RKO (cell line): ENCODE results near the gene MYORG.

Experiments used
- DNase-seq: peaks from one replicate; pipeline ENCODE4 v3.0.0-alpha.2; 2016; ENCODE audit warnings: low spot score

The MYORG gene

DNA sequence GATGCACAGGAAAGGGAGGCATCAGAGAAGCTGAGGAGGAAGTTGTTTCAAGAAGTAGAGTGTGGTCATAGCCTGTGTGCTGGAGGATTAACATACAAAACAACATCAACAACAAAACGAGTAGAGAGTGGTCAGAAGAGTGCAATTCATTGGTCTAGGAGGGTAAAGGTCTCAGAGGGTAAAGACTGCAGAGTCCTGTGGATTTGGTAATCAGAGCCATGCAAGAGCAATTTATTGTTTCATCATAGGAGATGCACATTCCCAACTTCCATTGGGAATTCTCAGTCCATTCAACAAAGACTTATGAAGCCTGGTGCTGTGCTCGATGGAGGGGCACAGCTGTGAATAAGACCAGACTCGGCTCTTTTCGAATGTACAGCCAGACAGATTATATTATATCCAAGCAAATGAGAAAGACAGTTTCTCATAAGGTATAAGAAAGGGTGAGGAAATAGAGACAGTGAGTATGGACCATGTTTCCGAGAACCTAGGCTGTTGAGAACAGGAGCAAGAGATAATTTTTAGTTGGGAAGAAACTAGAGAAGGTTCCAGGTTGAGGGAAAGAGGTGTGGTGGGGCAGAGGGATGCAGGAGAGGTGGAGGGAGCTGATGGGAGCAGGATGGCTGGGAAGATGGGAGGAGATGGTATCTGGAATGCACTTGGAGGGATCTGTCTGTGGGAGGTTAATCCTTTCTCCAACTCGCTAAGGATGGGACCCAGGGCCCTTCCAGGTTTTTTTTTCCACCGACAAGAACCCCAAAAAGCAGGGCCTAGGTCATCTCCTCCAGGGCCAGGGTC is 7.9 kb upstream of the MYORG start:
- DNase-seq, result no peak

DNA sequence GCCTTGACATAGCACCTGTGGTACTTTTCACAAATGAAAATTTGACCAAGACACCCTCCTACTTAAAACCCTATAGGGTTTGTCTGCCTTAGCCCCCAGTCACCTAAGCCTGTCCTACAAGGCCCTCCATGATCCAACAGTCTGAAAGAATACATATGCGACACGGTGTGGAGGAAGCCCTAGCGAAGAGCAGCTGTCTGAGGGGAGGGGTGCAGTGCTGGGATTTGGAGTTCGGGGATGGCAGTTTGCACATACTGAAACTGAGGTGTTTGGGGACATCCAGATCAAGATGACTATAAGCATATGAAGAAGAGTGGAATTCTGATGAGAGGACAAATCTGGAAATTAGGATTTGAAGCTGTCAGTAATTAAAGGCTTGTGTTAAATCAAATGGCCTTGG is 7.2 kb upstream of the MYORG start:
- no peak for DNase-seq

DNA sequence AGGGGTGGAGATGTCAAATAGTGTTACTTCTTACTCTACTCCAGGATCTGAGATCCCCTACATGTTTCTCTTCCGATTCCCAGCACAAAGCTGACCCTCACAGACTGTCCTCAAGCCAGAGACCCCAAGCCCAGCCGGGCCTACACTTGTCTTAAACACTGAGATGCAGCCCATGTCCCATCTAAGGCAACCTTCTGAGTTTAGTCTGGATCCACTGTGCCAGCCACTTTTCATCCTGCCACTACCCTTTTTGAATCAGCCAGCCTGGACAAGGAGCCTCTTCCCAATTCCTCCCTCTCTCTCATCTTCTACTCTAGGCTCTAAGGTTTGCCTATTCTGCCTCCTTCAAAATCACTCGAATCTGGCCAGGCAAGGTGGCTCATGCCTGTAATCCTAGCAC is 6.2 kb upstream of the MYORG start:
- no peak for DNase-seq

DNA sequence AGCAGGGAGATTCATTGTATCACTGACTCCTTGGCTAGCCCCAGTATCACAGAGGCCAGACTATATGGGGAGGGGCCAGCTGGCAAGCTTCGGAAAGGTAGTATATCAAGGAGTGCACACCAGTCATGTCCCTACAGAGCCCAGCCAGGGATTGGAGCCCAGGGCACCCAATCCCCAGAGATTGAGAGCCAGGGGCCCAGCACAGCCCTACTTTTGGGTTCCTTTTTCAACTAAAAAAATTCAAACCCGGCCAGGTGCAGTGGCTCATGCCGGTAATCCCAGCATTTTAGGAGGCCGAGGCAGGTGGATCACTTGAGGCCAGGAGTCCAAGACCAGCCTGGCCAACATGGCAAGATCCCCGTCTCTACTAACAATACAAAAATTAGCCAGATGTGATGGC is 5.4 kb upstream of the MYORG start:
- no peak for DNase-seq

DNA sequence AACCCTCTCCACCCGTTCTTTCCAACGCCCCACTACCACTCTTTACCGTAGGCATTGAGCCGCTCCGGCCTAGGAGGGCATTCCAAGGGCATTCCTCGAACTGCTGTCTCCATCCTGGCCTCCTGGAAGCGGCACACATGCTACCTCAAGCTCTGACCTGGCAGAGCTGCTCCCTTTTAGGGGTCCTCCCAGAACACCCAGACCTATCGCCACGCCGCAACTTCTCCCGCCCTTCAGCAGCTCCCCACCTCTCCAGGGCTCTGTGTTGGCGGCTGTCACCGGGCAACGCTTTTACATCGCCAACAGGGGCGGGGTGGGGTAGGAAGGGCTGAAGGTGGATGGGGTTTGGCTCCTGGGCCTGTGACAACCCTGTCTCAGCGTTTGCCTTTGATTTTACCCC is 4.6 kb upstream of the MYORG start:
- DNase-seq, result no peak

DNA sequence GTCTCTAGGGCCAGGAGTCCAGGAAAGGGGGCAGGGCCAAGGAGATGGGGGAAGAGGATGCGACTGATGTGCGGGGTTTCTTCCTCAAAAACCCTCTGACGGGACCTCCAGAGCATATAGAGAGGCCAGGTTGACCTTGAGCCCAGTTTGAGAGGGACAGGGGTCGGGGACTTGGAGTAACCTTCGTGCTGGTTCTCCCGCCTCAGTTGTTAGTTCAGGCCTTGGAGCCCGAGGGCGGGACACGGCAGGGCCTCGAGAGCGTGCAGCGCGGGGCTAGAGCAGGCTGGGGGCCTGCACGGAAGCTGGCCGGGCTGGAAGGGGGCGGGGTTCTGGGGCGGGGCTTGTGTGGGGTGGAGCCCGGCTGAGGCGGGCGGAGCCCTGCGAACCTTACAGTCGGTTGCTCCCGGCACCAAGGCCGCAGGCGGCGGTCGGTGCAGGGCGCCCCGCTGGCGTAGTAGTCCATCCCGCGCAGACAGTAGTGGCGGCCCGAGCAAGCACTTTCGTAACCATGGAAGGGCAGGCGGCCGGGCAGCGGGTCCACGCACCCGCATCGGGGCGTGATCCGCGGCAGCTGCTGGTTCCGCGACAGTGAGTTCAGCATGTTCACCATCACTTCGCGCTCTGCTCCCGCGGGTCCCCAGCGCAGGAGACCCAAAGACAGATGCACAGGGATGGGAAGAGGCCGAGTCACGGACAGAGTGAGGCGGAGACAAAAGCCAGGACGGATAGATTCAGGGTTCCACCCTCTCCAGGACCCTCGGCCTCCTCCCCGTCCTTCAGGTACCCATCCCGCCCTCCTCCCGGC is 4.0 kb upstream of the MYORG start:
- DNase-seq, result peak; percentile 87

DNA sequence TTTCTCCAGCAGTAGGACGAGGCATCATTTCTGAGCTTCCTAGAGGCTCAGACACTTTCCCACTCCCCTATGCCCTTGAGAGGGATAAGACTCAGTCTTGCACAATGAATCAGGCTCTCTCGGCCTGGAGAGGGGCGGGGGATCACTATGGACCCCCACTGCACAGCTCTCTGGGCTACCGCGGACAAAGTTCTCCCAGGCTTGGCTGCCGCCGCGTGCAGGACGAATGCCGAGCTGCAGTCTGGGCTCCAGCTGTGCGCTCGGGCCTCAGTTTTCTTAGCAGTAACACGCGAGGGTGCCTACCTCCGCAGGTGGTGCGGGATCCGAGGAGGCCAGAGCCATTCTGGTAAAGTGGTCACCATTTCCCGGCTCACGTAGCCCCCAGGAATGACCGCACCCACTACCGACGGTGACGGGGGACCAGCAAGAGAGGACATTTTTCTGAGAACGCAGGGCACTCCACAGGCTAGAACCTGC is 3.4 kb upstream of the MYORG start:
- DNase-seq, result no peak

DNA sequence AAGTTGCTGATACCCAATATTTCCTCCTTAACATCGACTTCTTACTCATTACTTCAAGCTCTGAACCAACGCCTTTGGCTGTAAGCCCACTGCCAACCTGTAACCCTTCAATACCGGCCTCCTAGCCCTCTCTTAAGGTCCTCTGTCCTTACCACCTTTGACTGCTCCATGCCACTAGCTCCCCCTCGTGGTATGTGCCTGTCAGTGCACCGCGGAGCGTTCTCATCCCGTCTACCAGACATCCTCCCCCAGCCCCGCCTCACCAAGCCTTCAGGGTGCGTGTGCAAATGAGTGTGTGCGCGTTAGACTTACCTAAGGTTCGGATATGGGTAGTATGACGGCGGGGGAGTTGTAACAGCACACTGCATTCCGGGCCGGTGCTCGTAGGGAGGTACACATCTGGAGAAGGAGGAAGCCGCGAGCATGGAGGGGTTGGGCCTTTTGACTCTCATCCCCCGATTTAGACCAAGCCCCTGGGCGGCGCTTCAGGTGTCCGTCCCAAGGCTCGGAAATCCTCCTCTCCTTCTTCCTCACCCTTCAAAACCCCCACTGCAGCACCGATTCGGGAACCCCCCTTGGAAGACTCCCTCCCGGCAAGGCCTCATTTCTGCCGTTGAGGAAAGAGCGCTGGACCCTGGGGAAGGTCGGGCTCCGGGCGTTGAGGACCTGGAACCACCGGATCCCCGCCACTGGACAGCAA is 2.8 kb upstream of the MYORG start:
- DNase-seq, result peak; percentile 80

DNA sequence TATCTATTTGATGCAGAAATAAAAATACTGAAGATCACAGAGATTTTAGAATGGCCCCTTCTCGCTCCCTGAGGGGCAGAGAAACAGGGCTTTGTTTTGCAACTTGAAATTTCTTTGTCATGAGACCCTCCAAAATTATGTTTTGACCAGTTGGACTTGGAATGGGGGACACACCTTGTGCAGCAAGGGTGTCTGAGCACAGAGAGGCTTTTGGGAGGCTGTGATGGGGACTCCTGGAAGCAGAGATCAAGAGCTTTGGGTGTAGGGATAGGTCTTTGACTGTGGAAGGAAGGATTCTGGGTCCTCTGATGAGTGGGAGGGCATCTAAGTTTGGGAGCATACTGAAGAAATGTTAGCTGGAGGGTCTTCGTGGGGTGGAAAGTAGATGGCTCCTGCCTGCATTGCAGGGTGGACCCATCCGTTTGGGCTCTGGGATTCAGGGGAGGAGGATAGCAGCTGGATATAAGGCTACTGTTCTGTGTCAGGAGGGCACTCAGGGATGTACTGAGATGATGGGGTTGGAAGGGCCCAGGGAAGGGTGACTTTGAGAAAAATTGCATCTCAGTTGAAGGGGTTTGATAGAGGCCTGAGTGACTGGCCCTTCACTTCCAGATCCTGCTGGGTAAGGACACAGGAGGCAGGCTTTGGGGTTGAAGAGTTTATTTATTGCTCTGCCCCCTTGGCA is 1.8 kb upstream of the MYORG start:
- no peak for DNase-seq

DNA sequence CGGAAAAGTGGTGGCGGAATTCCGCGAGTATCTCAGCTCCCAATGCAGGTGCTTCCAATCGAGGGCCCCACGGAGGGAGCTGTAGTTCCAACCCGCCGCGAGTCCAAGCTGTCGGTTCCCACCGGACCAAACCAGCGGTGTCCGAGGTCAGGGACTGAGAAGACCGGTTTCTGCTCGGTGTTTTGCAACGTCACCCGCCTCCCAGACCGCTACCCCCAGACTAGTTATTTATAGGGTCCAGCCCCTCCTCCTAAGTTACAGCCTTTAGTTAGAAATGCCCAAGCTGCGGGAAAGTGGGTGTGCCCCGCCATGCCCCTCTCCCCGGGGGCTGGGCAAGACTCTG is 677 bp upstream of the MYORG start:
- no peak for DNase-seq

DNA sequence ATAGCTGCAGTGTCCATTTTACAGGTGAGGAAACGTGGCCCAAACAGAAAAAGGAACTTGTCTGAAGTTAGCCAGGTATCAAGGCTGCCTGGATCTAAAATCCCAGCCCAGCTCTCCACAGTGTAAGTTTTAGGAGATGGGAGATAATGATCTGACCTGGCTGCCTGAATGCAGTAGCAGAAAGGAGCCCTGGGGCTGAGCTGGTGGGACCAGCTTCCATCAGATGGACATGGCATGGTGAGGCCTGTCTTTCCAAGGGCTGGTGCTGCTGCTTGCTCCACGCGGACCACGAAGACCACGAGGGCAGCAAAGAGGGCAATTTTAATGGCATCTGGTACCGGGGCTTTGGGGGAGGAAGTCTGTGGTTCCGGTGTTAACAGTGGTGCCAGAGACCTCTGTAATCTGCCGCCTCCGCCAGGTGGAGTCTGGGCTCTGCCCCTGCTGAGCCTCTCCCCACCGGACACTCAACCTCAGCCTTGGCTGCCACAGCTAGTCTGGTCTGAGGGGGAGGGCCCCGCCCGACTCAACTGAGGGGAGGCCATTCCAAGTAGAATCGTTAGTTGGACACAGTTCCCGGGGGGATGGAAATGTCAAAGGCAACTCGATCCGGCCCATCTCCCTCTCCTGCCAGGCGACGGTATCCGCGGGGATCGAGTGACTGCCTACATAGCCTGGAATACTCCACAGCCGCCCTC is 650 bp downstream of the MYORG start:
- peak; percentile 61 for DNase-seq

DNA sequence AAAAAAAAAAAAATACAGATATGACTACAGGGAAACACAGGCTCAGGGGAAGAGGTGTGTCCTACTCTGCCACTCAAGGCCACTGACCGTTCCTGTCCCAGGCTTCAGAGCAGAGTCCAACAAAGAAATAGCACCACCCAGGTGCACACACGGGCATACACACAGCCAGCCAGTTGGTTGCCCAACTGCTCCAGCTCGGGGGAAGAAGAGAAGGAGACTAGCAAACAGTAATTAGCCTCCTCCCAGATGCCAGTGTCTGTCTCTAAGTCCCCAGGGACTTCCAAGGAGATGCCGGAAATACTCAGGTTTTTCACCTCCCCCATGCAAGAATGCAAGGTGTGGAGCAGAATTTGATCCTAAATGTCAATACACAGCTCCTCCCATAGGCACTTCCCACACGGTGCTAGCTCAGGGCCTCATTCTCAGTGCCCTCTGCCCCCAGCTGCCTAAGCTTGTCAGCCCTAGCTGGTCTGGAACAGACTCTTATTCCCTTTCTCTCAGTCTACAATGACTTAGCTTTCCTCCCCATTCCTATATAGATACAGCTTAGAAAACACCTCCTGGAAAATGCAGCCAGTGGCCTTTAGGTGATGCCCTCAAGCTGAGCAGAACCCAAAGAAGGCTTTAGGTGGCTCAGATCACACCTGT is 1.7 kb downstream of the MYORG start:
- no peak for DNase-seq

DNA sequence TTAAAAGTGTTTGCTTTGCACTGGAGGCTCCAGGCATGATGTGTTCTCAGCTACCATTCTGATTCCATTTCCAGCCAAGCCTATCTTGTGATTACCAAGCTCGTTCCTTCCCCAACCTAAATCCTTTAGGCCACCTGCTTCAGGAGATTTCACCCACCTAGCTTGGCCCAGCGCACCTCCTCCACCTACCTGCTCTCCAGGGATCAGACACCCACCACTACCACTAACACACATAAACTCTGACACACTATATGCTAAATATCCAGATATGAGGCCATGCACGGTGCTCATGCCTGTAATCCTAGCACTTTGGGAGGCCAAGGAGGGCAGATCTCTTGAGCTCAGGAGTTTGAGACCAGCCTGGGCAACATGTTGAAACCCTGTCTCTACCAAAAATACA is 2.4 kb downstream of the MYORG start:
- DNase-seq, result no peak

DNA sequence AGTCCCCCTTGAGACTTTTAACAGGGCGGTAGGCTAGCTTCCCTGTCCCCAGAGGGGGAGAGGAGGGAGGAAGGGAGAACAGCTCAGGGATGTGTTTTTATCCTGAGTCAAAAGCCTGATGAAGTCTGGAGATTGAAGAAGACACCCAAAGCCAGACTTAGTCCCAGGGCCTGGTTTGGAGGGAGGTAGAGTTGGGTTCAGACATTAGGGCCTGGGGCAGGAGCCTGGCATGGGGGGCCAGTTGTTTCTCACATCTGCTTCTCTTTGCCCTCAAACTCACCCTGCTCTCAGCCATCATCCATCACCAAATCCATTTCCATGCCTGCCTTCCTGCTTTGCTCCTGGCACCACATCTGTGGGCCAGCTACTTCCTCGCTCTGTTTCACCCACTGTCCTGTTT is 2.9 kb downstream of the MYORG start:
- no peak for DNase-seq

DNA sequence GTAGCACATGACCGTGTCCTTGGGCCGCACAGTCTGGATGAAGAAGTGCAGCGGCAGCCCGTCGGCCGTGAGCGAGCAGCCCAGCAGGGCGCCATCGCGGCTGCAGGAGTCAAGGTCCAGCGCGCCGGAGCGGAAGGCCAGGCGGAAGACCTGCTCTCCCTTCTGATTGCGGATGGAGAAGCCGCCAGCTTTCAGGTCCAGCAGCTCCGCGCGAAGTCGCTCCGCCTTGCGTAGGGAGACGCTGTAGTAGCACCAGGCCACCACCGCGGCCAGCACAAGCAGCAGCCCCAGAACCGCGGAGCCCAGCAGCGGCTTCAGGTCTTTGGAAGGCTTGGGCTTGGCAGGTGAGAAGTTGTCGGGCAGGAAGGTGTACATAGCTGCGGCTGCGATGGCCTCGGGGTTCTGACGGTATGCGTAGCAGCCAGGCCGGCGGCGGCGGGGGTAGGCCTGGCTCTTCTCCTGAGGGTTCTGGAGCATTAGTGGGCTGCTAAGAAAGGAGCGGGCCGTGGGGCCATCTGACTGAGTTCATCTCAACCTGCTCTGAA is 4.2 kb downstream of the MYORG start:
- peak; percentile 15 for DNase-seq

DNA sequence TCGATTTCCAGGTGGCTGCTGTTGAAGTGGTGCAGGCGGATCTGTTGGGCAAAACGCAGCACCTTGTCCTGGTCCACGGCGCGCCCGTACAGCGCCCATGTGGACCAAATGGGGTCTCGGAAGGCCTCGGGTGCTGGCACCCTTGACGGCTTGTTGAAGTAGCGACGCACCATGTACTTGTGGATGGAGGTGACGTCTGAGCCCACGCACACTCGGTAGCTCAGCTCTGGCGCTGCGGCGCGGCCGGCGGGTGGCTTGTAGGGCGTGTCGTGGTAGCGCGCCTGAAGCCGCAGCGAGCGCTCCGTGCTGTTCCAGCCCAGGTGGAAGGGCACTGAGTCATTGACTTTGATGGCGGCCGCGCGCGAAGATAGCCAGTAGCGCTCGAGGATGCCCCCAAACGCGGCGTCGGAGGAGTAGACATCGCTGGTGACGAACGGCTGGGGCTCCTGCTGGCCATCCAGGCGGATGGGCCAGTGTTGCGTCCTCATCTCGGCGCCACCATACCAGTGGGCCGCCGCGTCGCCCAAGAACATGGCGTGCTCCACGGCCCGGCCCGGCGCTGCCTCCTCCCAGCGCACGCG is 4.7 kb downstream of the MYORG start:
- DNase-seq, result no peak

DNA sequence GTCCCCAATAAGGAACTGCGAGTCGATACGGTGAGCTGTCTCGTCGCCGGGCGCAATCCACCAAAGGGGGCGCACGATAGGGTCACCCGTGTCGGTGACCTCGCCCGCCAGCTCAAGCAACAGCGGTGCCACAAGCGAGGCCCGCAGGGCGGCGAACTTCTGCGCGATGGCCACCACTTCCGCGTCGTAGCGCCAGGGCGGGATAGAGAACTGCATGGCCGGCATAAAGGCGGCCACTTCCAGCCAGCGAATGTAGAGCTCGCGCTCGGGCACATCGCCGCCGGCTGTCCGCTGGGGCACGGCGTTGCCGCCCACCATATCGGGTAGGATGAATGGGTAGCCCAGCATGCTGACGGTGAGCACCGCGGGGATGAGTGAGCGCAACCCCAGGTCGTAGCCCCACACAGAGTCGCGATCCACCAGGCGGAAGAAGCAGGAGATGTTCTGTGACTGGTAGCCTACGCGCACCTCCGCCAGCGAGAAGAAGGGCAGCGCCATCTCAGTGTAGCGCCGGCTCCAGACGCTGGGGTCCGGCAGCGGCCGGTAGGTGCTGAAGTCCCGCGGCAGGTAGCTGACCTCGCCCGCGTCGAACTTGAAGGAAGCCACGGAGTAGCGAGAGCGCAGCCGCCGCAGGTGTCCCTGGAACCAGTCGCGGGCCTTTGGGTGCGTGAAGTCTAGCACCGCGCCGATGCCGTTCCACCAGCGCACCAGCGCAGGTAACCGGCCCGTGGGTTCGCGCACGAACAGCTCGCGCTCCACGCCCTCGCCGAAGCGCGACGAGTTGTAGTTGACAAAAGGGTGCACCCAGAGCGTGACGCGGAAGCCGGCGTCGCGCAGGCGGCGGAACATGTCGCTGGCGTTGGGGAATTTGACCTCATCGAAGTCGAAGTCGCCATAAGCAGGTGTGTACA is 5.5 kb downstream of the MYORG start:
- no peak for DNase-seq

DNA sequence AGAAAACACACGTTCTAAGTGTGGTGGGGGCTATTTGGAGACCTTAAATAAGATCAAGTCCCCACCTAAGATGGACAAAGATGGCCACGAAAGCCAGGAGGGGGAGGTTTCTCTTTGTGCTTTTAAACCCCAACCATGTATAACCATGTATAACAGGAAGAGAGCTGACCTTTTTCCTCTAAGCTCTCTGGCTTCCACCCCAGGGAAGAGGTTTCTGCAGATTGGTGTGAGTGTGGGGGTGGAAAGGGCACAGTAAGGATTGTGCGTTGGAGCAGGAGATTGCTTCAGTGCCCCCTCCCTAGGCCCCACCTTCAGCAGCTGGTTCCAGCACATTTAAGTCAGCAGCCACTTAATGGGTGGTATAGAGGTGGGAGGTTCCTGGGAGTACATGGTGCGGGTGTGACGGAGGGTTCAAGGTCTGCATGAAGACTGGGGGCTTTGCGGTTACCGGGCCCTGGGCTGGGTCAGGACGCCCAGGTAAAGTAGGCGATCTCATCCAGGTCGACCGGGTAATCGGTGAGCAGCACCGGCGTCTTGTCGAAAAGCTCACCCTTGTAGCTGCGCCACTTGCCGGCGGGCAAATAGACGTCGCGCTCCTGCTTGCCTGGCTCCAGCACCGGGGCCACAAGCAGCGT is 6.2 kb downstream of the MYORG start:
- no peak for DNase-seq

DNA sequence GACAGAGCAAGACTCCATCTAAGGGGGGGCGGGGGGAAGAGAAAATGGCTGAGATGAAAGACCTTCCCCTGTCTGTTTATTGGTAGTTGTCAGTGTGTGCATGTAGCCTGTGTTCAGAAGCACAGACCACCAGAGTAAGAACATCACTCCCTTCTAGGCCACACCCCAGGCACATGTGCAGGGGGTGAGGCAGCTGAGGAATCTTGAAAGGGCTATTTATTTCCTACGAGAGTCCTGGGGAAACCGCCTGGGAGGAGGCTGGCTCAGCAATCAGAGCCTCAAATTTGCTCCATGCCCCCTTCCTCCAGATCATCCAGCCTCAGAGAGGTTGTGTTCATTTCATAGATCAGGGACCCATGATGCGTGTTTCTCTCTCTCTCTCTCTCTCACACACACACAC is 7.1 kb downstream of the MYORG start:
- no peak for DNase-seq
